ENCODE results near the gene PROK1. TPM values are rescaled to one million over a fixed set of nuclear protein-coding genes. Genes with fewer than 3 reads are reported as not detected.

PROK1 gene
- total and polyA plus RNA-seq, 10 of the 15 experiments (the other 5 are each of a cell fraction or from before 2014, with no cell fraction given), result not detected

DNA sequence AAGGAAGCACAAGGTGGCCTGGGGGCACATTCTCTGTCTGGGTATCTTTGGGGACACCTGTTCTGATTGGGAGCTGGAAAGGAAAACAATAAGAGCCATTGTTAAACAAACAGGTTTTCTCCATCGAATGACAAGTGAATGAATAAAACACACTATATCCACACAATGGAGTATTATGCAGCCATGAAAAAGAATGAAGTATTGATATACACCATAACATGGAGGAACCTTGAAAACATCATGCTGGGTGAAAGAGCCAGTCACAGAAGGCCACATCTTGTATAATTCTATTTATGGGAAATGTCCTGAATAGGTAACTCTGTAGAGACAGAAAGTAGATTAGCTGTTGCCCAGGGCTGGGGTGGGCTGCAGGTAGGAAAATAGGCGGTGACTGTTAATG lies 11.1 kb downstream of the PROK1 start (continued):
- TF ChIP-seq SPI1 (IDR thresholded peaks at IDR 0.05; ENCODE audit: borderline replicate concordance, insufficient read depth, low read depth, low read length), result no peak
- TF ChIP-seq CREB1 (IDR thresholded peaks at IDR 0.05; ENCODE audit: low read depth), result no peak
- no peak for TF ChIP-seq SRF (IDR thresholded peaks at IDR 0.05; ENCODE audit: low read depth in 2 of 2, low read length in 2 of 2)
- TF ChIP-seq EP300 (IDR thresholded peaks at IDR 0.05; ENCODE audit: borderline replicate concordance in 1 of 2, control insufficient read depth in 1 of 2, low read depth in 2 of 2, low read length in 2 of 2), result no peak
- no peak for TF ChIP-seq KDM1A (IDR thresholded peaks at IDR 0.05; ENCODE audit: borderline replicate concordance)
- no peak for TF ChIP-seq CHD4 (IDR thresholded peaks at IDR 0.05)
- TF ChIP-seq, protein P1, sequence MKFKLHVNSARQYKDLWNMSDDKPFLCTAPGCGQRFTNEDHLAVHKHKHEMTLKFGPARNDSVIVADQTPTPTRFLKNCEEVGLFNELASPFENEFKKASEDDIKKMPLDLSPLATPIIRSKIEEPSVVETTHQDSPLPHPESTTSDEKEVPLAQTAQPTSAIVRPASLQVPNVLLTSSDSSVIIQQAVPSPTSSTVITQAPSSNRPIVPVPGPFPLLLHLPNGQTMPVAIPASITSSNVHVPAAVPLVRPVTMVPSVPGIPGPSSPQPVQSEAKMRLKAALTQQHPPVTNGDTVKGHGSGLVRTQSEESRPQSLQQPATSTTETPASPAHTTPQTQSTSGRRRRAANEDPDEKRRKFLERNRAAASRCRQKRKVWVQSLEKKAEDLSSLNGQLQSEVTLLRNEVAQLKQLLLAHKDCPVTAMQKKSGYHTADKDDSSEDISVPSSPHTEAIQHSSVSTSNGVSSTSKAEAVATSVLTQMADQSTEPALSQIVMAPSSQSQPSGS (IDR thresholded peaks at IDR 0.05; ENCODE audit: low read length), result no peak

DNA sequence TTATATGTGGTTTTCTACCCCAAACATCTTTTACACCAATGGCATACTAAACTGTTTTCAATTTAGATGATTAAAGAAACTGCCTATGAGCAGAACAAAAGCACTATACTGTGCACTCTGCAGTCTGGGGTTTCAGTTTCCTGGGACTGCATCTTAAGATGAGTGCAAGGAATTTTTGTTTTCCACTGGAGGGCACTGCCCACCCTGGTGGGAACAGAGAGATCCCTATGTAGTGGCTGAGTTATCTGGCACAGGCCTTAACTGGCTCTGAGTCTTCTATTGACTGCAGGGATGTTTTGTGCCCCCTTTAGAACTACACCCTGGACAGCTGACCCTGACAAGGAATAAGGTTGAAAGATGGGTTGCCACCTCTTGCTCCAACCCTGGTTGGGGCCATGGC lies 12.0 kb downstream of the PROK1 start:
- intact Hi-C loops (cut with micrococcal nuclease; ENCODE audit: unreplicated experiment) (loop anchor here (10.0 kb wide), 1 partner anchor 378 kb away; no protein-coding TSS in a partner anchor), in situ Hi-C loops (cut with MboI) (loop anchor here (5.0 kb wide), 1 partner anchor 261 kb away; no protein-coding TSS in a partner anchor)
- TF ChIP-seq, protein P2, sequence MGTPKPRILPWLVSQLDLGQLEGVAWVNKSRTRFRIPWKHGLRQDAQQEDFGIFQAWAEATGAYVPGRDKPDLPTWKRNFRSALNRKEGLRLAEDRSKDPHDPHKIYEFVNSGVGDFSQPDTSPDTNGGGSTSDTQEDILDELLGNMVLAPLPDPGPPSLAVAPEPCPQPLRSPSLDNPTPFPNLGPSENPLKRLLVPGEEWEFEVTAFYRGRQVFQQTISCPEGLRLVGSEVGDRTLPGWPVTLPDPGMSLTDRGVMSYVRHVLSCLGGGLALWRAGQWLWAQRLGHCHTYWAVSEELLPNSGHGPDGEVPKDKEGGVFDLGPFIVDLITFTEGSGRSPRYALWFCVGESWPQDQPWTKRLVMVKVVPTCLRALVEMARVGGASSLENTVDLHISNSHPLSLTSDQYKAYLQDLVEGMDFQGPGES (IDR thresholded peaks at IDR 0.05), result no peak
- no peak for TF ChIP-seq LARP7 (IDR thresholded peaks at IDR 0.05)
- TF ChIP-seq ZNF384 (IDR thresholded peaks at IDR 0.05; ENCODE audit: borderline replicate concordance, low read depth, low read length), result no peak
- TF ChIP-seq SMAD1 (IDR thresholded peaks at IDR 0.05; ENCODE audit: low read depth, partially characterized antibody), result no peak
- no peak for TF ChIP-seq ATF7 (IDR thresholded peaks at IDR 0.05; ENCODE audit: low read depth)
- TF ChIP-seq BACH1 (IDR thresholded peaks at IDR 0.05; ENCODE audit: borderline replicate concordance), result no peak
- no peak for TF ChIP-seq EED (IDR thresholded peaks at IDR 0.05; ENCODE audit: low read depth)
- no peak for TF ChIP-seq HDAC6 (IDR thresholded peaks at IDR 0.05; ENCODE audit: unreplicated experiment)
- TF ChIP-seq, protein P3, sequence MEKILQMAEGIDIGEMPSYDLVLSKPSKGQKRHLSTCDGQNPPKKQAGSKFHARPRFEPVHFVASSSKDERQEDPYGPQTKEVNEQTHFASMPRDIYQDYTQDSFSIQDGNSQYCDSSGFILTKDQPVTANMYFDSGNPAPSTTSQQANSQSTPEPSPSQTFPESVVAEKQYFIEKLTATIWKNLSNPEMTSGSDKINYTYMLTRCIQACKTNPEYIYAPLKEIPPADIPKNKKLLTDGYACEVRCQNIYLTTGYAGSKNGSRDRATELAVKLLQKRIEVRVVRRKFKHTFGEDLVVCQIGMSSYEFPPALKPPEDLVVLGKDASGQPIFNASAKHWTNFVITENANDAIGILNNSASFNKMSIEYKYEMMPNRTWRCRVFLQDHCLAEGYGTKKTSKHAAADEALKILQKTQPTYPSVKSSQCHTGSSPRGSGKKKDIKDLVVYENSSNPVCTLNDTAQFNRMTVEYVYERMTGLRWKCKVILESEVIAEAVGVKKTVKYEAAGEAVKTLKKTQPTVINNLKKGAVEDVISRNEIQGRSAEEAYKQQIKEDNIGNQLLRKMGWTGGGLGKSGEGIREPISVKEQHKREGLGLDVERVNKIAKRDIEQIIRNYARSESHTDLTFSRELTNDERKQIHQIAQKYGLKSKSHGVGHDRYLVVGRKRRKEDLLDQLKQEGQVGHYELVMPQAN (conservative IDR thresholded peaks at IDR 0.05), result no peak
- no peak for TF ChIP-seq CBX3 (IDR thresholded peaks at IDR 0.05; ENCODE audit: borderline replicate concordance, low read depth)
- TF ChIP-seq RBBP5 (conservative IDR thresholded peaks at IDR 0.05), result no peak
- no peak for TF ChIP-seq ZSCAN29 (IDR thresholded peaks at IDR 0.05)
- no peak for TF ChIP-seq PAX8 (IDR thresholded peaks at IDR 0.05)
- no peak for TF ChIP-seq SIN3A (IDR thresholded peaks at IDR 0.05; ENCODE audit: low read depth, low read length)
- H3K36me3 ChIP-seq (ENCODE audit: control insufficient read depth in 2 of 2, insufficient read depth in 2 of 2, low read length in 1 of 2), result no peaks in the 10 kb centered on the region
- FAIRE-seq (no peak), DNase-seq (ENCODE audit: low read depth, low spot score) (no peak), ATAC-seq (no peak)
- ChIA-PET RAD21 (ENCODE audit: unreplicated experiment) (interaction anchor here (0.9 to 1.0 kb wide), 2 partner anchors 255 to 260 kb away, joined by 3 to 4 read pairs; no protein-coding TSS in a partner anchor), POLR2A (no interaction called here), CTCF (interaction anchor here (0.8 to 8.6 kb wide), 9 partner anchors 33 to 266 kb away, joined by 3 to 122 read pairs (median 5); no protein-coding TSS in a partner anchor), SMC1A (ENCODE audit: uncharacterized antibody, unreplicated experiment) (interaction anchor here (1.1 to 2.2 kb wide), 3 partner anchors 33 to 255 kb away, joined by 4 to 9 read pairs (median 5); no protein-coding TSS in a partner anchor)
- H3K79me2 ChIP-seq (ENCODE audit: control insufficient read depth, insufficient read depth, low read length), result no peaks in the 10 kb centered on the region
- H3K4me1 ChIP-seq (ENCODE audit: control insufficient read depth, insufficient read depth, low read length), result no peaks in the 10 kb centered on the region
- no peak overlapping the region for H2AFZ ChIP-seq (ENCODE audit: control insufficient read depth, low read depth, low read length)
- BruUV-seq (replicated peaks), result no TSS peak
- no peaks in the 10 kb centered on the region for H4K20me1 ChIP-seq (ENCODE audit: control insufficient read depth, insufficient read depth)
- H3K4me2 ChIP-seq (ENCODE audit: control insufficient read depth, insufficient read depth), result no peak overlapping the region
- H3K9ac ChIP-seq (ENCODE audit: control insufficient read depth, insufficient read depth, low read length), result no peak overlapping the region
- no peaks in the 10 kb centered on the region for H3K9me3 ChIP-seq (replicated peaks; ENCODE audit: control insufficient read depth, insufficient read depth, low read length)
- H3K27ac ChIP-seq (ENCODE audit: control insufficient read depth, insufficient read depth), result no peak overlapping the region
- no peaks in the 10 kb centered on the region; a peak in 1 of 4 replicates for H3K27me3 ChIP-seq (replicated peaks in 1 of 2; ENCODE audit: control insufficient read depth in 2 of 2, insufficient read depth in 2 of 2, low read length in 1 of 2)
- H3K4me3 ChIP-seq, result no peak overlapping the region
